GM04503 (cell line): Measurements from ENCODE around the gene NUDT12.
A peak's percentile ranks its signal among the peaks of the same experiment; 100 is the strongest.

Source experiments
- DNase-seq: peaks from one replicate; pipeline ENCODE4 v3.0.0-alpha.2; 2012; ENCODE audit warnings: low read depth

NUDT12 gene

GRCh38 chr5:103562453-103563157 is at the start of gene NUDT12:
NUDT12 (minus strand) TSS chr5:103562789; CDS start chr5:103560248, 2,541 bp downstream.
- DNase-seq = peak; percentile 45

- DNase-seq = no peak
These were observed 44.8 kb upstream of the NUDT12 start for GRCh38 chr5:103607346-103607745.

- no peak for DNase-seq
These were observed 42.7 kb upstream of the NUDT12 start for GRCh38 chr5:103605277-103605676.

GRCh38 chr5:103602438-103602837 is 39.8 kb upstream of the NUDT12 start:
- no peak for DNase-seq

GRCh38 chr5:103601314-103601713 is 38.7 kb upstream of the NUDT12 start:
- no peak for DNase-seq

GRCh38 chr5:103600086-103600485 is 37.5 kb upstream of the NUDT12 start:
- DNase-seq = no peak

- peak; percentile 59 for DNase-seq
These were observed 36.5 kb upstream of the NUDT12 start for GRCh38 chr5:103598997-103599566.

- no peak for DNase-seq
These were observed 27.6 kb upstream of the NUDT12 start for GRCh38 chr5:103590221-103590620.

GRCh38 chr5:103589776-103590175 is 27.2 kb upstream of the NUDT12 start:
- DNase-seq = no peak

GRCh38 chr5:103589357-103589756 is 26.8 kb upstream of the NUDT12 start:
- no peak for DNase-seq

- DNase-seq = peak; percentile 13
These were observed 24.7 kb upstream of the NUDT12 start for GRCh38 chr5:103587185-103587748.

- peak; percentile 10 for DNase-seq
These were observed 19.8 kb upstream of the NUDT12 start for GRCh38 chr5:103582364-103582763.

GRCh38 chr5:103573411-103573810 is 10.8 kb upstream of the NUDT12 start:
- no peak for DNase-seq

GRCh38 chr5:103572454-103572853 is 9.9 kb upstream of the NUDT12 start:
- DNase-seq = no peak

- no peak for DNase-seq
These were observed 9.1 kb upstream of the NUDT12 start for GRCh38 chr5:103571730-103572129.

- DNase-seq = no peak
These were observed 6.9 kb upstream of the NUDT12 start for GRCh38 chr5:103569313-103570060.

GRCh38 chr5:103565719-103566118 is 3.1 kb upstream of the NUDT12 start:
- DNase-seq = no peak

GRCh38 chr5:103561685-103562452 is 720 bp downstream of the NUDT12 start:
- no peak for DNase-seq

GRCh38 chr5:103560826-103561225 is 1.8 kb downstream of the NUDT12 start:
- no peak for DNase-seq

GRCh38 chr5:103546858-103547257 is 15.7 kb downstream of the NUDT12 start:
- DNase-seq = no peak

GRCh38 chr5:103542441-103542840 is 20.1 kb downstream of the NUDT12 start:
- no peak for DNase-seq

- no peak for DNase-seq
These were observed 21.0 kb downstream of the NUDT12 start for GRCh38 chr5:103541569-103541968.
